Measurements from ENCODE around the gene LOXL1. TPM values are rescaled to one million over a fixed set of nuclear protein-coding genes. Genes with fewer than 3 reads are reported as not detected.

The LOXL1 gene
- total and polyA plus RNA-seq, 10 of the 15 experiments (the other 5 are each of a cell fraction or from before 2014, with no cell fraction given) = 0.07 to 0.15 TPM; not detected in 8

DNA sequence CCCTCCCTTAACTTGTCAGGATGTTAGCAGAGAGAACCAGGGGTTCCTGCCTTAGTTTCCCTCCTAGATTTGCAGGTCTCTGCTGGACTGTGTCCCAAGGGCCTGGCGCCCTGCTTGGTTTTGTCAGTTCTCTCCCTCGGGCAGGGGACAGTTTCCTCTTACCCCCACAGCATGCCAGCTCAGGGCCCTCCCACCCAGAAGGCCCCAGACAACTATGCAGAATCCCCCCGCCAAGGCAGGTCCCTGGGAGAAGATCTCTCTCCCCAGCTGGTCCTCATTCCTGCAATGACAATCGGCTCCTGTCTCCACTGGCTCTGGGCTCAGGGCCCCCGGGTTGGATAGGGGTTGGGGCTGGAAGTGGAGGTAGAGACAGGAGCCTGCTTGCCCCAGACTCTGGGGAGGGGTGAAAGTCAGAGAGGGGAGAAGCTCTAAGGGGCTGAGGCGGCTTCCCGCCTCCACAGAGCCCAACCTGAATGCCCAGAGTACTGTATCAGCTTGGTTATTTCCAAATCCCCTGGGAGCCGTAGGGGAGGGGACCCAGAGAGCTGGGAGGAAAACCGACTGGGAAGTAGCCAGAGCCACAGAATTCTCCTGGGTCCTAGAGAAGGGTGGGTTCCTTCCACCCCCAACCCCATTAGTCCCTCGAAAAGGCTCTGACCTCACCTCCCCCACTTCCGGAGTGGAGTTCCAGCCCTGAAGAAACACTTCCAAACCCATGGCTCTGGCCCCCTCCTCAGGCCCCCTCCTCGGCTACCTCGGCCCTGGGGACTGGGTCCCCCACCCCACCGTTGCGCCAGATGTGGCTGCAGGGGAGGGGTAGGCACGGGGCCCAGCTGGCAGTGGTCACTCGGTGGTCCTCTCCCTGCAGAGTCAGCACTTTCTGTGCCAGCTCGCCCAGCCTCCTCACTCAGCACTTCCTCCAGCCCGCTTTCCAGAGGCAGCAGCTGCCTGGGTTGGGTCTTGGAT, 3.8 kb upstream of the LOXL1 start:
- no peaks in the 10 kb centered on the region for H3K79me2 ChIP-seq (ENCODE audit: control insufficient read depth, insufficient read depth, low read length)
- in situ Hi-C loops (cut with MboI) = no loop called here
- DNase-seq (ENCODE audit: low read depth, low spot score) = no peak
- TF ChIP-seq, protein P1, sequence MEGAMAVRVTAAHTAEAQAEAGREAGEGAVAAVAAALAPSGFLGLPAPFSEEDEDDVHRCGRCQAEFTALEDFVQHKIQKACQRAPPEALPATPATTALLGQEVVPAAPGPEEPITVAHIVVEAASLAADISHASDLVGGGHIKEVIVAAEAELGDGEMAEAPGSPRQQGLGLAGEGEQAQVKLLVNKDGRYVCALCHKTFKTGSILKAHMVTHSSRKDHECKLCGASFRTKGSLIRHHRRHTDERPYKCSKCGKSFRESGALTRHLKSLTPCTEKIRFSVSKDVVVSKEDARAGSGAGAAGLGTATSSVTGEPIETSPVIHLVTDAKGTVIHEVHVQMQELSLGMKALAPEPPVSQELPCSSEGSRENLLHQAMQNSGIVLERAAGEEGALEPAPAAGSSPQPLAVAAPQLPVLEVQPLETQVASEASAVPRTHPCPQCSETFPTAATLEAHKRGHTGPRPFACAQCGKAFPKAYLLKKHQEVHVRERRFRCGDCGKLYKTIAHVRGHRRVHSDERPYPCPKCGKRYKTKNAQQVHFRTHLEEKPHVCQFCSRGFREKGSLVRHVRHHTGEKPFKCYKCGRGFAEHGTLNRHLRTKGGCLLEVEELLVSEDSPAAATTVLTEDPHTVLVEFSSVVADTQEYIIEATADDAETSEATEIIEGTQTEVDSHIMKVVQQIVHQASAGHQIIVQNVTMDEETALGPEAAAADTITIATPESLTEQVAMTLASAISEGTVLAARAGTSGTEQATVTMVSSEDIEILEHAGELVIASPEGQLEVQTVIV (IDR thresholded peaks at IDR 0.05; ENCODE audit: borderline replicate concordance, partially characterized antibody) = no peak
- no peak for TF ChIP-seq MXI1 (IDR thresholded peaks at IDR 0.05; ENCODE audit: low read depth, low read length)
- TF ChIP-seq IKZF1 (conservative IDR thresholded peaks at IDR 0.05) = no peak
- TF ChIP-seq ZNF207 (IDR thresholded peaks at IDR 0.05; ENCODE audit: borderline replicate concordance) = no peak
- H3K36me3 ChIP-seq (ENCODE audit: control insufficient read depth in 2 of 2, insufficient read depth in 2 of 2, low read length in 1 of 2) = no peaks in the 10 kb centered on the region
- no peaks in the 10 kb centered on the region for H3K4me1 ChIP-seq (ENCODE audit: control insufficient read depth, insufficient read depth, low read length)
- 47% methylated on average over 19 of the region's 19 CpGs for WGBS (ENCODE audit: insufficient coverage, insufficient replicate concordance, low lambda C conversion rate, missing lambda C conversion rate)
- FAIRE-seq = no peak
- no peak overlapping the region for H3K27ac ChIP-seq (ENCODE audit: control insufficient read depth, insufficient read depth)
- ChIA-PET CTCF (interaction anchor here (0.9 to 1.0 kb wide), 2 partner anchors 49 to 54 kb away, joined by 3 read pairs; no protein-coding TSS in a partner anchor), SMC1A (ENCODE audit: uncharacterized antibody, unreplicated experiment) (no interaction called here), RAD21 (ENCODE audit: unreplicated experiment) (no interaction called here), POLR2A (no interaction called here)
- intact Hi-C loops (cut with micrococcal nuclease; ENCODE audit: unreplicated experiment) = no loop called here
- no peak overlapping the region for H3K4me2 ChIP-seq (ENCODE audit: control insufficient read depth, insufficient read depth)
- no peaks in the 10 kb centered on the region for H4K20me1 ChIP-seq (ENCODE audit: control insufficient read depth, insufficient read depth)
- no peak overlapping the region for H2AFZ ChIP-seq (ENCODE audit: control insufficient read depth, low read depth, low read length)
- H3K27me3 ChIP-seq (replicated peaks in 1 of 2; ENCODE audit: control insufficient read depth in 2 of 2, insufficient read depth in 2 of 2, low read length in 1 of 2) = peaks cover 5% of the 10 kb centered on the region in 2 experiments
- H3K9ac ChIP-seq (ENCODE audit: control insufficient read depth, insufficient read depth, low read length) = no peak overlapping the region
- no peak for ATAC-seq
- no peak overlapping the region for H3K4me3 ChIP-seq
- H3K9me3 ChIP-seq (replicated peaks; ENCODE audit: control insufficient read depth, insufficient read depth, low read length) = no peaks in the 10 kb centered on the region; the same call in 2 of the 3 replicates
- BruUV-seq (replicated peaks) = no TSS peak
